HCT116 (cell line): Measurements from ENCODE around the gene ZNF791. TPM values are rescaled to one million over a fixed set of nuclear protein-coding genes. Genes with fewer than 3 reads are reported as not detected.
A peak's percentile ranks its signal among the peaks of the same experiment; 100 is the strongest.

Source experiments
- ATAC-seq: fragments of 200-7000 bp; cut with Tn5 transposase; 2 replicates; pipeline ENCODE4 v1.9.1; 2020; ENCODE audit warnings: mild to moderate bottlenecking, moderate library complexity
- Bru-seq: library from RNA; stranded (reverse); fragments of 400-500 nt; gene quantifications from one replicate; lab custom pipeline; 2021; lab: Mats Ljungman, UMichigan
- BruChase-seq, 2 experiments: library from RNA; stranded (reverse); fragments of 400-500 nt; gene quantifications; one replicate each; lab custom pipeline; 2021; lab: Mats Ljungman, UMichigan
- BruUV-seq: library from RNA; stranded (reverse); fragments of 400-500 nt; replicated peaks from 2 replicates; lab custom pipeline; 2021; lab: Mats Ljungman, UMichigan
- CTCF ChIA-PET: fragments of 300-600 bp; sonication (Branson Sonifier 250); formaldehyde crosslinking; loops from one replicate; lab custom pipeline; 2021; ENCODE audit warnings: antibody characterized with exemption; lab: Charles Lee
- POLR2A ChIA-PET: fragments of 300-600, 350-600 bp; sonication (Branson Sonifier 250); formaldehyde crosslinking; loops from one replicate; lab custom pipeline; 2021; ENCODE audit warnings: antibody characterized with exemption; lab: Charles Lee
- RAD21 ChIA-PET, 2 experiments: fragments of 300-600 bp; sonication (Branson Sonifier 250); formaldehyde crosslinking; loops; one replicate each; lab custom pipeline; 2023; ENCODE audit warnings: low total read pairs in 2 of 2; ENCODE audit not compliant: uncharacterized antibody in 2 of 2, unreplicated experiment in 2 of 2, low non-redundant PET in 1 of 2; lab: Charles Lee
- DNase-seq: peaks from one replicate; pipeline ENCODE4 v3.0.0-alpha.2; 2010; ENCODE audit warnings: low read depth, low spot score
- H2AFZ ChIP-seq: fragments of 200-600 bp; shearing (Covaris generic), sonication (generic); 2 replicates; pipeline ENCODE4 v1.6.1; 2017; ENCODE audit warnings: low read depth, mixed run types, mixed read lengths, antibody characterized with exemption, low read length; ENCODE audit not compliant: poor library complexity, severe bottlenecking
- H3K27ac ChIP-seq: 2 replicates; pipeline ENCODE4 v1.5.1; 2012; ENCODE audit warnings: low read depth, low read length
- H3K27me3 ChIP-seq: fragments of 200-600 bp; sonication (generic); 2 replicates; pipeline ENCODE4 v1.6.1; 2016; ENCODE audit warnings: mixed run types, low read length, mixed read lengths; ENCODE audit not compliant: insufficient read depth
- H3K36me3 ChIP-seq, 2 experiments: fragments of 200-500 bp in 1 of 2; fragments of 200-600 bp in 1 of 2; sonication (Bioruptor generic) in 1 of 2; sonication (generic) in 1 of 2; 2 replicates each; pipeline versions ENCODE4 v1.5.1 to v1.6.1; 2014 to 2016; ENCODE audit warnings: low read length in 2 of 2, inconsistent platforms in 1 of 2, mixed read lengths in 1 of 2, mixed run types in 1 of 2; ENCODE audit not compliant: insufficient read depth in 2 of 2, control insufficient read depth in 1 of 2
- H3K4me1 ChIP-seq, 2 experiments: fragments of 200-600 bp in 1 of 2; sonication (generic) in 1 of 2; 2 replicates each; pipeline versions ENCODE4 v1.5.1 to v1.6.1; 2012 to 2017; ENCODE audit warnings: low read length in 2 of 2, inconsistent platforms in 1 of 2, mild to moderate bottlenecking in 1 of 2, mixed read lengths in 1 of 2, mixed run types in 1 of 2, moderate library complexity in 1 of 2; ENCODE audit not compliant: insufficient read depth in 2 of 2, control insufficient read depth in 1 of 2
- H3K4me2 ChIP-seq: fragments of 200-600 bp; sonication (generic); 2 replicates; pipeline ENCODE4 v1.6.1; 2017; ENCODE audit warnings: mixed run types, low read length, mixed read lengths
- H3K4me3 ChIP-seq, 2 experiments: fragments of 200-600 bp in 1 of 2; sonication (generic) in 1 of 2; replicated peaks in 1 of 2; 2 replicates each; pipeline ENCODE4 v1.5.1; 2011 to 2016; ENCODE audit warnings: low read length in 2 of 2, control low read depth in 1 of 2, low read depth in 1 of 2, mild to moderate bottlenecking in 1 of 2, mixed read lengths in 1 of 2, mixed run types in 1 of 2
- H3K79me2 ChIP-seq: fragments of 200-600 bp; sonication (generic); 2 replicates; pipeline ENCODE4 v1.6.1; 2017; ENCODE audit warnings: mild to moderate bottlenecking, mixed run types, low read length, moderate library complexity, mixed read lengths; ENCODE audit not compliant: insufficient read depth
- H3K9ac ChIP-seq: fragments of 200-600 bp; sonication (generic); 2 replicates; pipeline ENCODE4 v1.6.1; 2016; ENCODE audit warnings: low read length, mixed read lengths
- H3K9me2 ChIP-seq: fragments of 200-600 bp; sonication (generic), shearing (Covaris generic); 2 replicates; pipeline ENCODE4 v1.6.1; 2017; ENCODE audit warnings: mixed run types, mild to moderate bottlenecking, moderate library complexity; ENCODE audit not compliant: insufficient read depth
- H3K9me3 ChIP-seq, 2 experiments: fragments of 200-500 bp in 1 of 2; fragments of 200-600 bp in 1 of 2; sonication (Bioruptor generic) in 1 of 2; sonication (generic) in 1 of 2; 2 replicates each; pipeline ENCODE4 v1.6.1; 2014 to 2017; ENCODE audit warnings: low read length in 2 of 2, mixed read lengths in 2 of 2, inconsistent platforms in 1 of 2, low read depth in 1 of 2, mild to moderate bottlenecking in 1 of 2, mixed run types in 1 of 2, moderate library complexity in 1 of 2; ENCODE audit not compliant: control insufficient read depth in 1 of 2, insufficient read depth in 1 of 2
- H4K20me1 ChIP-seq: fragments of 200-600 bp; sonication (generic), shearing (Covaris generic); 2 replicates; pipeline ENCODE4 v1.6.1; 2017; ENCODE audit warnings: mixed run types, mild to moderate bottlenecking, moderate library complexity; ENCODE audit not compliant: insufficient read depth
- CBX3 ChIP-seq: IDR thresholded peaks from 2 replicates; pipeline ENCODE4 v1.6.1; 2012; ENCODE audit warnings: low read depth
- CEBPB ChIP-seq: IDR thresholded peaks from 2 replicates; pipeline ENCODE4 v1.6.1; 2012; ENCODE audit warnings: low read depth
- CTCF ChIP-seq, 3 experiments: fragments of 200-600 bp in 1 of 3; sonication (generic) in 1 of 3; IDR thresholded peaks in 2 of 3; conservative IDR thresholded peaks in 1 of 3; 2 replicates each; pipeline ENCODE4 v1.5.1; 2012 to 2017; ENCODE audit warnings: low read depth in 2 of 3, low read length in 2 of 3, antibody characterized with exemption in 1 of 3, borderline replicate concordance in 1 of 3, control low read depth in 1 of 3, mild to moderate bottlenecking in 1 of 3, mixed read lengths in 1 of 3, mixed run types in 1 of 3, moderate library complexity in 1 of 3; ENCODE audit not compliant: insufficient read depth in 1 of 3
- EGR1 ChIP-seq: IDR thresholded peaks from 2 replicates; pipeline ENCODE4 v1.6.1; 2012; ENCODE audit warnings: low read depth
- ELF1 ChIP-seq: IDR thresholded peaks from 2 replicates; pipeline ENCODE4 v1.6.1; 2012; ENCODE audit warnings: low read depth, borderline replicate concordance
- EZH2 ChIP-seq: fragments of 200-600 bp; sonication (generic); IDR thresholded peaks from 2 replicates; pipeline ENCODE4 v1.6.1; 2017; ENCODE audit warnings: antibody characterized with exemption, mixed run types
- EZH2phosphoT487 ChIP-seq: fragments of 200-600 bp; IDR thresholded peaks from 2 replicates; pipeline ENCODE4 v1.6.1; 2018; ENCODE audit warnings: antibody characterized with exemption, borderline replicate concordance
- FOSL1 ChIP-seq: IDR thresholded peaks from 2 replicates; pipeline ENCODE4 v1.6.1; 2012; ENCODE audit warnings: low read depth
- JUND ChIP-seq: IDR thresholded peaks from 2 replicates; pipeline ENCODE4 v1.6.1; 2012
- MAX ChIP-seq: IDR thresholded peaks from 2 replicates; pipeline ENCODE4 v1.6.1; 2012
- POLR2A ChIP-seq: IDR thresholded peaks from 2 replicates; pipeline ENCODE4 v1.7.0; 2011; ENCODE audit warnings: borderline replicate concordance; ENCODE audit not compliant: insufficient read depth, insufficient read length; ENCODE audit errors: extremely low read depth
- POLR2AphosphoS5 ChIP-seq: IDR thresholded peaks from 2 replicates; pipeline ENCODE4 v1.6.1; 2011; ENCODE audit warnings: mild to moderate bottlenecking, low read depth, low read length, moderate library complexity
- RAD21 ChIP-seq: IDR thresholded peaks from 2 replicates; pipeline ENCODE4 v1.6.1; 2012; ENCODE audit warnings: low read depth, mild to moderate bottlenecking
- SIN3A ChIP-seq: IDR thresholded peaks from 2 replicates; pipeline ENCODE4 v1.6.1; 2012; ENCODE audit warnings: low read depth
- SP1 ChIP-seq: IDR thresholded peaks from 2 replicates; pipeline ENCODE4 v1.6.1; 2012; ENCODE audit warnings: low read depth
- TCF7L2 ChIP-seq: IDR thresholded peaks from 2 replicates; pipeline ENCODE4 v1.7.0; 2011; ENCODE audit warnings: borderline replicate concordance, inconsistent platforms; ENCODE audit not compliant: insufficient read depth, insufficient read length; ENCODE audit errors: extremely low read depth
- ZBTB33 ChIP-seq: IDR thresholded peaks from 2 replicates; pipeline ENCODE4 v1.6.1; 2011; ENCODE audit warnings: mild to moderate bottlenecking, low read length, moderate library complexity; ENCODE audit not compliant: insufficient replicate concordance; ENCODE audit errors: extremely low read depth
- ZFX ChIP-seq: fragments of 450-650 bp; IDR thresholded peaks from 2 replicates; pipeline ENCODE4 v1.6.1; 2017
- ZNF274 ChIP-seq: fragments of 200-500 bp; sonication (Bioruptor generic); IDR thresholded peaks from 2 replicates; pipeline ENCODE4 v1.6.1; 2014; ENCODE audit warnings: mild to moderate bottlenecking, low read depth, low read length, inconsistent platforms
- intact Hi-C: fragments of 100-400 bp; cut with micrococcal nuclease; formaldehyde crosslinking; loops from 2 replicates; pipeline ENCODE4 v1.10.0; 2022
- long read RNA-seq: library from polyadenylated mRNA; unstranded; transcript quantifications from one replicate; pipeline ENCODE4 v2.0.0, GENCODE V29; 2021; ENCODE audit not compliant: unreplicated experiment
- polyA plus RNA-seq: library from polyadenylated mRNA; unstranded; fragments of >200 nt; gene quantifications from 2 replicates; pipeline ENCODE4 v1.2.1, GENCODE V29; 2012; ENCODE audit warnings: missing spikeins
- total RNA-seq: library from RNA; stranded (reverse); gene quantifications from one replicate; pipeline ENCODE4 v1.2.1, GENCODE V29; 2021; ENCODE audit not compliant: unreplicated experiment
- TF ChIP-seq, protein P1 (sequence below): IDR thresholded peaks from 2 replicates; pipeline ENCODE4 v1.6.1; 2012

ZNF791 gene
- 21.2 TPM for total RNA-seq
- polyA plus RNA-seq: 8.6 and 12.6 TPM in 2 replicates
- percentile 87 among the genes with signal in this experiment for Bru-seq, nascent RNA
- BruChase-seq, experiment 1, labeled RNA remaining after a 6-hour chase: percentile 82 among the genes with signal in this experiment
- BruChase-seq, experiment 2, labeled RNA remaining after a 2-hour chase: percentile 90 among the genes with signal in this experiment
- long read RNA-seq, full-length matches to known transcripts: 19 of 24 reads
- long read RNA-seq, partial matches to known transcripts: 0 of 24 reads
- long read RNA-seq, other reads (novel, unspliced or antisense): 5 of 24 reads

GRCh38 chr19:12610540-12611360 lies at the start of gene ZNF791, which contains the start of gene ZNF490:
ZNF791 (plus strand) TSS chr19:12610920; CDS start chr19:12611080, 160 bp downstream.
ZNF490 (minus strand) TSS chr19:12610813; CDS start chr19:12610680, 133 bp downstream.
- Histone ChIP-seq H3K36me3 (peaks cover 12 to 19% of the 10 kb centered on the region in 2 experiments; a peak in 3 of 4 replicates), H3K9ac (peak within 1 kb of the TSS; percentile 83), H3K4me2 (peak within 1 kb of the TSS; percentile 98), H3K9me2 (no peaks in the 10 kb centered on the region), H3K79me2 (peaks cover 46% of the 10 kb centered on the region), H4K20me1 (no peaks in the 10 kb centered on the region), H2AFZ (peak within 1 kb of the TSS; percentile 74), H3K27ac (peak within 1 kb of the TSS; percentile 97), H3K4me1 (peaks cover 5 to 6% of the 10 kb centered on the region in 2 experiments; a peak in 2 of 4 replicates), H3K4me3 (peak within 1 kb of the TSS; percentile 71 to 98), H3K9me3 (no peaks in the 10 kb centered on the region), H3K27me3 (no peaks in the 10 kb centered on the region)
- ChIA-PET CTCF (interaction anchor here (0.6 kb wide), 1 partner anchor 55 kb away, joined by 3 read pairs; the partner anchor contains the start of genes MAN2B1 and WDR83), POLR2A (interaction anchor here (0.8 to 1.7 kb wide), 3 partner anchors 60 to 1082 kb away, joined by 3 to 10 read pairs (median 3); partner anchors contain the start of genes ECSIT, ZNF564 and ZNF799), RAD21 (no interaction called here)
- peak; percentile 98 for ATAC-seq
- DNase-seq: peak; percentile 96
- TSS peak; percentile 68 for BruUV-seq
- intact Hi-C loops: loop anchor here (2.0 to 5.0 kb wide), 4 partner anchors 46 to 208 kb away; partner anchors contain the start of genes MAN2B1, WDR83, ZNF564 and ZNF799
- TF ChIP-seq ZNF274 (no peak), MAX (peak; percentile 72), CTCF (IDR thresholded peaks at IDR 0.05 in 2 of 3, conservative IDR thresholded peaks at IDR 0.05 in 1 of 3; ENCODE audit: borderline replicate concordance in 1 of 3, insufficient read depth in 1 of 3, low read depth in 2 of 3, low read length in 2 of 3) (0 out of 6 replicates have a peak, but pooled peaks of 1 of the 3 experiments have one; percentile 18), POLR2AphosphoS5 (peak; percentile 70), CBX3 (peak; percentile 83), RAD21 (no peak), SP1 (peak; percentile 79), EZH2phosphoT487 (no peak), EZH2 (no peak), EGR1 (no peak), JUND (no peak), TCF7L2 (no peak), FOSL1 (no peak), SIN3A (peak; percentile 81), ZFX (peak; percentile 52; the same call in 1 of the 2 replicates), ZBTB33 (no peak), ELF1 (peak; percentile 85), POLR2A (peak; percentile 61), CEBPB (no peak)
- TF ChIP-seq, protein P1, sequence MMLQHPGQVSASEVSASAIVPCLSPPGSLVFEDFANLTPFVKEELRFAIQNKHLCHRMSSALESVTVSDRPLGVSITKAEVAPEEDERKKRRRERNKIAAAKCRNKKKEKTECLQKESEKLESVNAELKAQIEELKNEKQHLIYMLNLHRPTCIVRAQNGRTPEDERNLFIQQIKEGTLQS: no peak
